Skeletal muscle tissue (tissue), 4 donors: ENCODE measurements around the gene KLF3. TPM values are rescaled to one million over a fixed set of nuclear protein-coding genes. Genes with fewer than 3 reads are reported as not detected.
"Not testable (repeated sequence)": the region's sequence is repeated elsewhere in the genome, so short reads cannot be mapped to it uniquely, and the experiment has no call there.

Experiments
- H3K27ac ChIP-seq: one replicate; pipeline ENCODE4 v1.7.0; 2013; ENCODE audit warnings: mild to moderate bottlenecking, low read depth, low read length, inconsistent platforms
- H3K27me3 ChIP-seq, 3 donors: one replicate each; pipeline ENCODE4 v1.7.0; 2013; ENCODE audit warnings: low read length in 3 of 3; ENCODE audit not compliant: control insufficient read depth in 3 of 3, insufficient read depth in 3 of 3
- H3K36me3 ChIP-seq, 3 donors: one replicate each; pipeline ENCODE4 v1.7.0; 2013; ENCODE audit warnings: low read length in 3 of 3; ENCODE audit not compliant: control insufficient read depth in 3 of 3, insufficient read depth in 3 of 3
- H3K4me1 ChIP-seq, 3 donors: one replicate each; pipeline ENCODE4 v1.7.0; 2013; ENCODE audit warnings: low read length in 3 of 3, mild to moderate bottlenecking in 3 of 3; ENCODE audit not compliant: control insufficient read depth in 3 of 3, insufficient read depth in 3 of 3
- H3K4me3 ChIP-seq, 3 donors: one replicate each; pipeline ENCODE4 v1.7.0; 2013; ENCODE audit warnings: low read length in 3 of 3
- H3K9ac ChIP-seq, 3 donors: one replicate each; pipeline ENCODE4 v1.7.0; 2013; ENCODE audit warnings: low read length in 3 of 3, mild to moderate bottlenecking in 3 of 3, moderate library complexity in 2 of 3, low read depth in 1 of 3
- H3K9me3 ChIP-seq, 3 donors: one replicate each; pipeline ENCODE4 v1.7.0; 2013; ENCODE audit warnings: low read length in 3 of 3; ENCODE audit not compliant: control insufficient read depth in 3 of 3
- total RNA-seq: library from RNA; depleted of rRNA; stranded (reverse); fragments of >200 nt; gene quantifications from one replicate; pipeline ENCODE4 v1.2.3, GENCODE V29; 2014
- donor health status: Osteomylitis.

Gene KLF3
- 20.9 TPM for total RNA-seq

GRCh38 chr4:38663801-38664705, at the start of gene KLF3:
KLF3 (plus strand) TSS chr4:38664199; CDS start chr4:38680626, 16,427 bp downstream.
- H3K4me3 ChIP-seq: peak within 1 kb of the TSS; percentile 78 to 83 (median 79)
- peak within 1 kb of the TSS; percentile 88 to 94 (median 89) for H3K9ac ChIP-seq
- H3K9me3 ChIP-seq: no peaks in the 10 kb centered on the region
- no peaks in the 10 kb centered on the region for H3K27me3 ChIP-seq
- H3K4me1 ChIP-seq: peaks cover 18 to 26% (median 22%) of the 10 kb centered on the region in 3 donors
- no peaks in the 10 kb centered on the region for H3K36me3 ChIP-seq
- H3K27ac ChIP-seq: peak within 1 kb of the TSS; percentile 94

- Histone ChIP-seq H3K27me3 (no peaks in the 10 kb centered on the region), H3K27ac (no peak overlapping the region), H3K9ac (no peak overlapping the region), H3K9me3 (no peaks in the 10 kb centered on the region), H3K36me3 (no peaks in the 10 kb centered on the region), H3K4me3 (no peak overlapping the region), H3K4me1 (peaks cover 0 to 2% (median 0%) of the 10 kb centered on the region in 3 donors)
Measured at GRCh38 chr4:38614231-38614630, 49.8 kb upstream of the KLF3 start.

GRCh38 chr4:38615847-38616246, 48.2 kb upstream of the KLF3 start:
- Histone ChIP-seq H3K4me1 (peaks cover under 1 to 5% (median 3%) of the 10 kb centered on the region in 3 donors), H3K27me3 (no peaks in the 10 kb centered on the region), H3K9ac (no peak overlapping the region), H3K27ac (no peak overlapping the region), H3K4me3 (no peak overlapping the region), H3K36me3 (no peaks in the 10 kb centered on the region), H3K9me3 (no peaks in the 10 kb centered on the region)

GRCh38 chr4:38618505-38618904, 45.5 kb upstream of the KLF3 start:
- no peak overlapping the region for H3K4me3 ChIP-seq
- no peaks in the 10 kb centered on the region for H3K9me3 ChIP-seq
- H3K27ac ChIP-seq: no peak overlapping the region
- H3K27me3 ChIP-seq: no peaks in the 10 kb centered on the region
- no peaks in the 10 kb centered on the region for H3K36me3 ChIP-seq
- H3K9ac ChIP-seq: no peak overlapping the region
- peaks cover 6 to 14% (median 6%) of the 10 kb centered on the region in 3 donors for H3K4me1 ChIP-seq

GRCh38 chr4:38619316-38619715, 44.7 kb upstream of the KLF3 start:
- Histone ChIP-seq H3K27me3 (no peaks in the 10 kb centered on the region), H3K9ac (no peak overlapping the region), H3K4me3 (no peak overlapping the region), H3K36me3 (no peaks in the 10 kb centered on the region), H3K4me1 (peaks cover 4 to 14% (median 6%) of the 10 kb centered on the region in 3 donors), H3K27ac (no peak overlapping the region), H3K9me3 (no peaks in the 10 kb centered on the region)

GRCh38 chr4:38620065-38620464, 43.9 kb upstream of the KLF3 start:
- Histone ChIP-seq H3K27ac (no peak overlapping the region), H3K36me3 (no peaks in the 10 kb centered on the region)

GRCh38 chr4:38620527-38621027, 43.4 kb upstream of the KLF3 start:
- no peaks in the 10 kb centered on the region for H3K36me3 ChIP-seq
- peaks cover 4 to 14% (median 6%) of the 10 kb centered on the region in 3 donors for H3K4me1 ChIP-seq
- H3K27ac ChIP-seq: no peak overlapping the region
- H3K9me3 ChIP-seq: no peaks in the 10 kb centered on the region
- H3K4me3 ChIP-seq: no peak overlapping the region
- no peak overlapping the region for H3K9ac ChIP-seq
- no peaks in the 10 kb centered on the region for H3K27me3 ChIP-seq

More at GRCh38 chr4:38620065-38620464, 43.9 kb upstream of the KLF3 start:
- Histone ChIP-seq H3K9ac (no peak overlapping the region), H3K4me3 (no peak overlapping the region), H3K9me3 (no peaks in the 10 kb centered on the region), H3K4me1 (peaks cover 4 to 14% (median 6%) of the 10 kb centered on the region in 3 donors), H3K27me3 (no peaks in the 10 kb centered on the region)

GRCh38 chr4:38621028-38621684, 42.8 kb upstream of the KLF3 start:
- Histone ChIP-seq H3K4me3 (no peak overlapping the region), H3K9me3 (no peaks in the 10 kb centered on the region), H3K4me1 (peaks cover 4 to 14% (median 6%) of the 10 kb centered on the region in 3 donors), H3K27ac (no peak overlapping the region), H3K9ac (no peak overlapping the region), H3K36me3 (no peaks in the 10 kb centered on the region), H3K27me3 (no peaks in the 10 kb centered on the region)

GRCh38 chr4:38621831-38622230, 42.2 kb upstream of the KLF3 start:
- H3K27ac ChIP-seq: no peak overlapping the region

GRCh38 chr4:38622340-38622739, 41.7 kb upstream of the KLF3 start:
- not testable (repeated sequence) for H3K27ac ChIP-seq, H3K27me3 ChIP-seq, H3K9ac ChIP-seq, H3K9me3 ChIP-seq, H3K4me3 ChIP-seq, H3K36me3 ChIP-seq
- H3K4me1 ChIP-seq: peaks cover 4 to 14% (median 6%) of the 10 kb centered on the region in 3 donors

More at GRCh38 chr4:38621831-38622230, 42.2 kb upstream of the KLF3 start:
- H3K4me1 ChIP-seq: peaks cover 4 to 14% (median 6%) of the 10 kb centered on the region in 3 donors
- H3K4me3 ChIP-seq: no peak overlapping the region
- no peak overlapping the region for H3K9ac ChIP-seq
- H3K9me3 ChIP-seq: no peaks in the 10 kb centered on the region
- no peaks in the 10 kb centered on the region for H3K36me3 ChIP-seq
- H3K27me3 ChIP-seq: no peaks in the 10 kb centered on the region
